Spleen (tissue), 11 donors: Measurements from ENCODE around the gene IVL. TPM values are rescaled to one million over a fixed set of nuclear protein-coding genes. Genes with fewer than 3 reads are reported as not detected.

Experiments
- DNase-seq: peaks from one replicate; pipeline ENCODE4 v3.0.0-alpha.2; 2020
- H3K27ac ChIP-seq, 8 donors: fragments of 200-600 bp; sonication (generic) in 7 of 8; 1 replicate in 4 of 8; 2 replicates in 4 of 8; pipeline versions ENCODE4 v1.5.0 to v1.8.0; 2016 to 2021; ENCODE audit warnings: inconsistent platforms in 4 of 8, mild to moderate bottlenecking in 4 of 8, moderate library complexity in 1 of 8
- H3K27me3 ChIP-seq, 7 donors: fragments of 200-600 bp; sonication (generic) in 6 of 7; replicated peaks in 1 of 7; 1 replicate in 4 of 7; 2 replicates in 3 of 7; pipeline versions ENCODE4 v1.5.0 to v1.8.0; 2016 to 2021; ENCODE audit warnings: inconsistent platforms in 3 of 7, mild to moderate bottlenecking in 1 of 7
- H3K36me3 ChIP-seq, 6 donors: fragments of 200-600 bp; sonication (generic) in 5 of 6; 1 replicate in 4 of 6; 2 replicates in 2 of 6; pipeline versions ENCODE4 v1.5.0 to v1.8.0; 2016 to 2021; ENCODE audit warnings: inconsistent platforms in 2 of 6
- H3K4me1 ChIP-seq, 6 donors: fragments of 200-600 bp; sonication (generic) in 5 of 6; 1 replicate in 3 of 6; 2 replicates in 3 of 6; pipeline versions ENCODE4 v1.5.0 to v1.8.0; 2016 to 2021; ENCODE audit warnings: inconsistent platforms in 3 of 6
- H3K4me3 ChIP-seq, 8 donors: fragments of 200-600 bp; sonication (generic) in 7 of 8; 1 replicate in 4 of 8; 2 replicates in 4 of 8; pipeline versions ENCODE4 v1.5.0 to v1.8.0; 2016 to 2021; ENCODE audit warnings: inconsistent platforms in 4 of 8, mild to moderate bottlenecking in 4 of 8, moderate library complexity in 2 of 8
- H3K9me3 ChIP-seq, 8 donors: fragments of 200-600 bp; sonication (generic) in 7 of 8; 1 replicate in 4 of 8; 2 replicates in 4 of 8; pipeline versions ENCODE4 v1.5.0 to v1.8.0; 2016 to 2021; ENCODE audit warnings: inconsistent platforms in 4 of 8
- POLR2A ChIP-seq, 3 donors: fragments of 450-650 bp; IDR thresholded peaks; one replicate each; pipeline ENCODE4 v1.5.1; 2017; ENCODE audit warnings: antibody characterized with exemption in 3 of 3, mild to moderate bottlenecking in 1 of 3
- POLR2AphosphoS5 ChIP-seq, 3 donors: sonication (generic); formaldehyde crosslinking; IDR thresholded peaks; one replicate each; pipeline ENCODE4 v1.5.1; 2017; ENCODE audit warnings: antibody characterized with exemption in 3 of 3
- WGBS, 5 donors: extraction: QIAGEN DNeasy Blood & Tissue Kit in 3 of 5; methylation state at CpG; one replicate each; pipeline versions ENCODE4 v1.1.5 to v1.1.7; 2013 to 2018; 5-methylcytosine and 5-hydroxymethylcytosine counted together
- intact Hi-C: fragments of 100-400 bp; cut with DNase I; formaldehyde crosslinking; loops from one replicate; pipeline ENCODE4 v1.15.0; 2023; ENCODE audit warnings: low total_unique reads
- polyA plus RNA-seq, 3 donors: library from polyadenylated mRNA; stranded (reverse); fragments of 200-250 nt; gene quantifications; one replicate each; pipeline ENCODE4 v1.2.1, GENCODE V29; 2013
- total RNA-seq, 7 donors: library from RNA; depleted of rRNA in 3 of 7; stranded (reverse); fragments of >200 nt in 3 of 7; fragmentation: NEBNext Ultra II Directional in 4 of 7; extraction: Animal tissue kit (Norgen Biotek cat#: 25700) in 4 of 7; gene quantifications; one replicate each; pipeline versions ENCODE4 v1.1.0 to v1.2.1, GENCODE V29; 2016 to 2021
- TF ChIP-seq, protein P1 (sequence below), 11 experiments: fragments of 200-600 bp in 7 of 11; fragments of 450-650 bp in 4 of 11; sonication (generic) in 4 of 11; IDR thresholded peaks in 8 of 11; conservative IDR thresholded peaks in 3 of 11; 1 replicate in 7 of 11; 2 replicates in 4 of 11; pipeline versions ENCODE4 v1.4.0 to v1.8.0; 2016 to 2021; ENCODE audit warnings: antibody characterized with exemption in 11 of 11, inconsistent platforms in 4 of 11, mild to moderate bottlenecking in 1 of 11
- donor health status: healthy with polysubstance abuse.
- donor health status: DM: no; HTN: no; CAD: no; lungs with moderate emphysema.
- donor health status: DM: no; HTN: no; CAD: no.
- donor health status: Bipolar disorder and iron deficiency.
- donor health status: healthy.
- donor health status: DM: no; HTN: no; CAD: no.
- donor health status: DM: yes; HTN: yes; CAD: no.

The IVL gene
- total and polyA plus RNA-seq, 10 donors, result 0.04 to 0.05 TPM; not detected in 8

DNA sequence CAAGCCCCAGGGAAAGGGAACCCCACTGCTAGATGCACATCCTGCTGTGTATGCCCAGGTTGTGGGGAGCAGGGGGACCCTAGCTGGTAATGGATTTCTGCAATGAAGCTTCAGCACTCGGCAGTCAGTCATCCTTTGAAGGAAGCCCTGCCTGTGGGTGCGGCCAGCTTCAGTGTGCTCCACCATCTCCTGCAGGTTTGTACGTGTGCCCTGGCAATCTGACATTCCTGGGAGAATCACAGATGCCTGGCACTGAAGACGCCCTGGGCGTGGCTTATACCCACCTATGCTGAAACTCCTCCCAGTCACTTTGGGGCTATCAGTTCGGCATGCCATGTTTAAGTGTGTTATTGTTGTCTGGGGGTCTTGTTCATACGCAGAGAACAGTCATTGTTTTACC, 45.4 kb downstream of the IVL start:
- TF ChIP-seq POLR2AphosphoS5 (IDR thresholded peaks at IDR 0.05) (no peak), POLR2A (IDR thresholded peaks at IDR 0.05) (no peak)
- TF ChIP-seq, protein P1, sequence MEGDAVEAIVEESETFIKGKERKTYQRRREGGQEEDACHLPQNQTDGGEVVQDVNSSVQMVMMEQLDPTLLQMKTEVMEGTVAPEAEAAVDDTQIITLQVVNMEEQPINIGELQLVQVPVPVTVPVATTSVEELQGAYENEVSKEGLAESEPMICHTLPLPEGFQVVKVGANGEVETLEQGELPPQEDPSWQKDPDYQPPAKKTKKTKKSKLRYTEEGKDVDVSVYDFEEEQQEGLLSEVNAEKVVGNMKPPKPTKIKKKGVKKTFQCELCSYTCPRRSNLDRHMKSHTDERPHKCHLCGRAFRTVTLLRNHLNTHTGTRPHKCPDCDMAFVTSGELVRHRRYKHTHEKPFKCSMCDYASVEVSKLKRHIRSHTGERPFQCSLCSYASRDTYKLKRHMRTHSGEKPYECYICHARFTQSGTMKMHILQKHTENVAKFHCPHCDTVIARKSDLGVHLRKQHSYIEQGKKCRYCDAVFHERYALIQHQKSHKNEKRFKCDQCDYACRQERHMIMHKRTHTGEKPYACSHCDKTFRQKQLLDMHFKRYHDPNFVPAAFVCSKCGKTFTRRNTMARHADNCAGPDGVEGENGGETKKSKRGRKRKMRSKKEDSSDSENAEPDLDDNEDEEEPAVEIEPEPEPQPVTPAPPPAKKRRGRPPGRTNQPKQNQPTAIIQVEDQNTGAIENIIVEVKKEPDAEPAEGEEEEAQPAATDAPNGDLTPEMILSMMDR (IDR thresholded peaks at IDR 0.05 in 8 of 11, conservative IDR thresholded peaks at IDR 0.05 in 3 of 11), result no peak
- Histone ChIP-seq H3K4me1 (no peaks in the 10 kb centered on the region), H3K9me3 (no peaks in the 10 kb centered on the region), H3K36me3 (no peaks in the 10 kb centered on the region), H3K4me3 (no peak overlapping the region), H3K27ac (no peak overlapping the region), H3K27me3 (peaks cover 0 to 4% (median 0%) of the 10 kb centered on the region in 7 donors)
- intact Hi-C loops, result no loop called here
- DNase-seq, result no peak
- 70 to 92% (median 78%) methylated on average over 2 to 7 of the region's 7 CpGs for WGBS, 5 donors

DNA sequence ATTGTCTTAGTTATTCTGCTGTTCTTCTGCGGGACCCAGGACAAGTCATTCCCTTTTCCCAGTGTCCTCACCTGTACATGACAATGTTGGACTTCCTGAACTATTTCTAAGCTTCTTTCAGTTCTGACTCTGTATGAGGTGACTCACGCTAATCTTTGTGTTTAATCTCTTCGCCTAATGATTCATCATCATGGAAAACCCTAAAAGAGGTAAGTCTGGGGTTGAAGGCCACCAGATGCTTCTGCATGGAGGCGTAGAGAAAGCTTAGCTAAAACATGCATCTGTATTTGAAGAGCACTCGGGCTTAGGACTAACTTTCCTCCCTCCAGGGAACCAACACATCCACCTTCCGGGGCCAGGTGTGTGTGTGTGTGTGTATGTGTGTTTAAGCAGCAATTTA, 46.1 kb downstream of the IVL start:
- intact Hi-C loops, result no loop called here
- Histone ChIP-seq H3K27me3 (peaks cover 0 to 4% (median 0%) of the 10 kb centered on the region in 7 donors), H3K9me3 (no peaks in the 10 kb centered on the region), H3K27ac (no peak overlapping the region), H3K4me3 (no peak overlapping the region), H3K4me1 (no peaks in the 10 kb centered on the region), H3K36me3 (no peaks in the 10 kb centered on the region)
- no peak for DNase-seq
- WGBS, 5 donors, result 69 to 88% (median 83%) methylated on average over 6 of the region's 6 CpGs
- TF ChIP-seq POLR2AphosphoS5 (IDR thresholded peaks at IDR 0.05) (no peak), POLR2A (IDR thresholded peaks at IDR 0.05) (no peak)
- TF ChIP-seq, protein P1 (IDR thresholded peaks at IDR 0.05 in 8 of 11, conservative IDR thresholded peaks at IDR 0.05 in 3 of 11), result no peak

DNA sequence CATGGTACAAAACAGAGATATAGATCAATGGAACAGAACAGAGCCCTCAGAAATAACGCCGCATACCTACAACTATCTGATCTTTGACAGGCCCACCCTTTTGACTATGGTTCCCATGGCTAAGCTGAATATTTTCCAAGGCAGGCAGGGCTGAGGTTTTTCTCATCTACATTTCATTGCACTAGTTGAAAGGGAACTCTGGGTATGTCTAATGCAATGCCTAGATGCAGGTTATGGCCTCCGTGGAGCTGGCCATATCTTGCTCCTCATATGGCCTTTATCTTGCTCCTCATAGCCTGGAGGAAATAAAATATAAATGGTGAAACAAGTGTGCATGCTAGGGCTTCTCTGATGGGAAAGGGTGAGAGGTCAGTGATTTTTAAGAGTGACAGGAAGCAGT, 49.2 kb downstream of the IVL start:
- no peak overlapping the region for H3K4me3 ChIP-seq
- no peak overlapping the region for H3K27ac ChIP-seq
- WGBS, 5 donors, result 79 to 87% (median 82%) methylated on average over 3 of the region's 3 CpGs
- no peak for DNase-seq
- peaks cover 0 to 20% (median 0%) of the 10 kb centered on the region in 7 donors for H3K27me3 ChIP-seq
- intact Hi-C loops, result no loop called here
- no peaks in the 10 kb centered on the region for H3K9me3 ChIP-seq
- no peaks in the 10 kb centered on the region for H3K4me1 ChIP-seq
- TF ChIP-seq POLR2A (IDR thresholded peaks at IDR 0.05) (no peak), POLR2AphosphoS5 (IDR thresholded peaks at IDR 0.05) (no peak)
- TF ChIP-seq, protein P1 (IDR thresholded peaks at IDR 0.05 in 8 of 11, conservative IDR thresholded peaks at IDR 0.05 in 3 of 11), result no peak
- H3K36me3 ChIP-seq, result no peaks in the 10 kb centered on the region

DNA sequence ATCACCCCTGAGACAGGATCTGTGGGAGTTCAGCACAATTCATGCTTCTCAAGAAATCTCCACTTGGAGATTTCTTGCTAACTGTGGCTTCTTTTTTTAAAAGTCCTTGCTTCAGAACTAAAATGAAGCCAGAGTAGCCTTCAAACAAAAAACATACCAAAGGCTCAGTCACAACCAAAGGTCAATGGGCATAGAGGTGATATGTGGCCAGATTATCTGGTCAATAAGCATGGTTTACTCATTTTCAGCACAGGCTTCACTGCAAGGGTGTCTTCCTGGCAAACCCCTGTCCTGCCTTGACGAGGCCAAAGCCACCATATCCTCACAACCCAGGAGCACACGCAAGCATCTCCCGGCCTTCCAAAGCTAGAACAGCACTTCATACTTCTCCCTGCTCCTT, 50.9 kb downstream of the IVL start:
- intact Hi-C loops, result no loop called here
- WGBS, 5 donors, result 74 to 83% (median 79%) methylated on average over 3 of the region's 3 CpGs
- TF ChIP-seq POLR2AphosphoS5 (IDR thresholded peaks at IDR 0.05), result no peak
- no peak for TF ChIP-seq POLR2A (IDR thresholded peaks at IDR 0.05)
- TF ChIP-seq, protein P1 (IDR thresholded peaks at IDR 0.05 in 8 of 11, conservative IDR thresholded peaks at IDR 0.05 in 3 of 11), result no peak
- Histone ChIP-seq H3K27ac (no peak overlapping the region), H3K9me3 (no peaks in the 10 kb centered on the region), H3K4me1 (no peaks in the 10 kb centered on the region), H3K36me3 (no peaks in the 10 kb centered on the region), H3K4me3 (no peak overlapping the region), H3K27me3 (peaks cover 0 to 16% (median 0%) of the 10 kb centered on the region in 7 donors)
- DNase-seq, result no peak
